SK-N-SH treated with all-trans-retinoic acid at 6 μM for 48 hours (cell line): ENCODE measurements around the gene FOXF1.

Experiments used
- ATAC-seq: fragments of 200-7000 bp; cut with Tn5 transposase; 3 replicates; pipeline ENCODE4 v1.9.1; 2020; ENCODE audit warnings: mild to moderate bottlenecking, moderate library complexity
- ARNTL ChIP-seq: fragments of 450-650 bp; formaldehyde crosslinking; IDR thresholded peaks from 2 replicates; pipeline ENCODE4 v1.5.0; 2020; ENCODE audit warnings: low read depth, mild to moderate bottlenecking, moderate library complexity, borderline replicate concordance
- BACH2 ChIP-seq: fragments of 250-450 bp; sonication (Bioruptor Pico); IDR thresholded peaks from 2 replicates; pipeline ENCODE4 v1.9.0; 2021; ENCODE audit warnings: mild to moderate bottlenecking, borderline replicate concordance
- CREB5 ChIP-seq: fragments of 250-450 bp; sonication (Bioruptor Pico); IDR thresholded peaks from 2 replicates; pipeline ENCODE4 v1.5.1; 2020; ENCODE audit warnings: low read depth, mild to moderate bottlenecking, moderate library complexity
- CSDC2 ChIP-seq: fragments of 250-450 bp; sonication (Bioruptor Pico); IDR thresholded peaks from 2 replicates; pipeline ENCODE4 v1.5.0; 2020; ENCODE audit warnings: mild to moderate bottlenecking, moderate library complexity
- CSRNP3 ChIP-seq: fragments of 250-450 bp; sonication (Bioruptor Pico); IDR thresholded peaks from 2 replicates; pipeline ENCODE4 v1.5.1; 2021; ENCODE audit warnings: mild to moderate bottlenecking, moderate library complexity
- ESRRG ChIP-seq: fragments of 250-450 bp; sonication (Bioruptor Pico); IDR thresholded peaks from 2 replicates; pipeline ENCODE4 v1.6.1; 2021; ENCODE audit warnings: mild to moderate bottlenecking
- ISL1 ChIP-seq: fragments of 250-450 bp; sonication (Bioruptor Pico); IDR thresholded peaks from 2 replicates; pipeline ENCODE4 v2.1.2; 2022; ENCODE audit warnings: mild to moderate bottlenecking, moderate library complexity
- OSR1 ChIP-seq: fragments of 250-450 bp; sonication (Bioruptor Pico); IDR thresholded peaks from 2 replicates; pipeline ENCODE4 v1.8.0; 2022; ENCODE audit warnings: moderate library complexity, mild to moderate bottlenecking, inconsistent platforms
- PATZ1 ChIP-seq: fragments of 250-450 bp; sonication (Bioruptor Pico); IDR thresholded peaks from 2 replicates; pipeline ENCODE4 v1.8.0; 2020; ENCODE audit warnings: mild to moderate bottlenecking, moderate library complexity, borderline replicate concordance
- POU6F1 ChIP-seq: fragments of 250-450 bp; sonication (Bioruptor Pico); IDR thresholded peaks from 2 replicates; pipeline ENCODE4 v1.8.0; 2021; ENCODE audit warnings: low read depth, mild to moderate bottlenecking, moderate library complexity, borderline replicate concordance
- PPARA ChIP-seq: fragments of 250-450 bp; sonication (Bioruptor Pico); IDR thresholded peaks from 2 replicates; pipeline ENCODE4 v1.5.0; 2020; ENCODE audit warnings: mild to moderate bottlenecking, borderline replicate concordance
- RARB ChIP-seq: fragments of 250-450 bp; sonication (Bioruptor Pico); IDR thresholded peaks from 2 replicates; pipeline ENCODE4 v1.8.0; 2021; ENCODE audit warnings: mild to moderate bottlenecking, moderate library complexity
- SNAI2 ChIP-seq: fragments of 250-450 bp; sonication (Bioruptor Pico); IDR thresholded peaks from 2 replicates; pipeline ENCODE4 v1.5.0; 2020; ENCODE audit warnings: mild to moderate bottlenecking, moderate library complexity
- TCF4 ChIP-seq: fragments of 250-450 bp; sonication (Bioruptor Pico); IDR thresholded peaks from 2 replicates; pipeline ENCODE4 v1.8.0; 2021; ENCODE audit warnings: mild to moderate bottlenecking, moderate library complexity, borderline replicate concordance
- TOX ChIP-seq: fragments of 250-450 bp; sonication (Bioruptor Pico); IDR thresholded peaks from 2 replicates; pipeline ENCODE4 v1.8.0; 2021; ENCODE audit warnings: mild to moderate bottlenecking, moderate library complexity, borderline replicate concordance
- TSHZ2 ChIP-seq: fragments of 250-450 bp; sonication (Bioruptor Pico); IDR thresholded peaks from 2 replicates; pipeline ENCODE4 v1.5.0; 2020; ENCODE audit warnings: mild to moderate bottlenecking, moderate library complexity
- ZC3H10 ChIP-seq: fragments of 250-450 bp; sonication (Bioruptor Pico); IDR thresholded peaks from 2 replicates; pipeline ENCODE4 v1.5.1; 2021; ENCODE audit warnings: mild to moderate bottlenecking, moderate library complexity
- ZFP3 ChIP-seq: fragments of 250-450 bp; sonication (Bioruptor Pico); IDR thresholded peaks from 2 replicates; pipeline ENCODE4 v1.5.0; 2020; ENCODE audit warnings: mild to moderate bottlenecking, moderate library complexity
- ZNF565 ChIP-seq: fragments of 450-650 bp; formaldehyde crosslinking; conservative IDR thresholded peaks from 2 replicates; pipeline ENCODE4 v1.5.0; 2020; ENCODE audit warnings: low read depth, mild to moderate bottlenecking, moderate library complexity
- ZNF8 ChIP-seq: fragments of 450-650 bp; formaldehyde crosslinking; IDR thresholded peaks from 2 replicates; pipeline ENCODE4 v1.5.0; 2020; ENCODE audit warnings: mild to moderate bottlenecking, moderate library complexity

FOXF1 gene

GRCh38 chr16:86504315-86505184 lies 5.8 kb upstream of the FOXF1 start:
- TF ChIP-seq ISL1 (CRISPR knock-in tag) = no peak
- TF ChIP-seq POU6F1 (CRISPR knock-in tag) = no peak
- TF ChIP-seq PATZ1 (CRISPR knock-in tag) = no peak
- TF ChIP-seq ESRRG (CRISPR knock-in tag) = no peak
- no peak for TF ChIP-seq PPARA
- TF ChIP-seq SNAI2 = no peak
- no peak for TF ChIP-seq CSDC2 (CRISPR knock-in tag)
- TF ChIP-seq TOX (CRISPR knock-in tag) = no peak
- no peak for TF ChIP-seq BACH2 (CRISPR knock-in tag)
- no peak for TF ChIP-seq ZNF8
- no peak for TF ChIP-seq ZC3H10
- TF ChIP-seq TCF4 = no peak
- TF ChIP-seq OSR1 (CRISPR knock-in tag) = no peak
- no peak for TF ChIP-seq ARNTL (CRISPR knock-in tag)
- TF ChIP-seq ZNF565 = no peak
- TF ChIP-seq TSHZ2 (CRISPR knock-in tag) = no peak
- TF ChIP-seq CREB5 (CRISPR knock-in tag) = no peak
- TF ChIP-seq ZFP3 (CRISPR knock-in tag) = no peak
- no peak for TF ChIP-seq CSRNP3
- no peak for ATAC-seq

GRCh38 chr16:86505185-86505898 lies 5.0 kb upstream of the FOXF1 start:
- no peak for TF ChIP-seq ZC3H10
- TF ChIP-seq BACH2 (CRISPR knock-in tag) = no peak
- no peak for TF ChIP-seq ISL1 (CRISPR knock-in tag)
- no peak for TF ChIP-seq RARB (CRISPR knock-in tag)
- ATAC-seq = no peak
